Activated T-cell treated with anti-CD3 and anti-CD28 coated beads for 4 hours (primary cell): ENCODE results near the gene PLLP.
A peak's percentile ranks its signal among the peaks of the same experiment; 100 is the strongest.

Source experiments
- DNase-seq: peaks from one replicate; pipeline ENCODE4 v3.0.0-alpha.2; 2020

PLLP gene

DNA sequence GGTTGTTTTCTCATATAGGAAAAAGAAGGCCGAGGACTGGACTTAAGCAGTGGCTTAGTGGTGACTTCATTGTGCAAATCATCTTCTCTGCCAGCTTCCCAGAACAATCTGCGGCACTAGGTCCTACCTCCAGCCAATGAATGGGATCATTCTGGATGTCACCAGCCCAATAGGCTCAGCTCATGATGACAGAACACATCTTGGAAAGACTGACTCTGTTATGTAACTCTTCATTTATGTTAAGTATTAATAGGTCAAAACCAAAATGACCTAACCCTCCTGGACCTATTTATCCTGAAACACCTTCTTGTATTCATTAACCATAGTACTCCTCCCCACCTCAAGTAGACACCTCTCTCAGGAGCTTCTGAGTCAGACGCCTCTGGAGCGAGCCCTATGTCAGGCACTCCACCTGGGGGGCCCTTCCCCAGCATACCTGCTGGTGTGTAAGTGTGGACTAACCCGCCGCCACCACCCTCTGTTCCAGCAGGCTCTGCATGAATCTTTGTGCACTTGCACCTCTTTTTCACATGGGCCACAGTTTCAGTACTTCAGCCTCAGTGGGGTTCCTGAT lies 32.2 kb downstream of the PLLP start:
- DNase-seq, result no peak

- DNase-seq, result no peak
Measured at GRCh38 chr16:57251352-57251751, 33.1 kb downstream of the PLLP start.

DNA sequence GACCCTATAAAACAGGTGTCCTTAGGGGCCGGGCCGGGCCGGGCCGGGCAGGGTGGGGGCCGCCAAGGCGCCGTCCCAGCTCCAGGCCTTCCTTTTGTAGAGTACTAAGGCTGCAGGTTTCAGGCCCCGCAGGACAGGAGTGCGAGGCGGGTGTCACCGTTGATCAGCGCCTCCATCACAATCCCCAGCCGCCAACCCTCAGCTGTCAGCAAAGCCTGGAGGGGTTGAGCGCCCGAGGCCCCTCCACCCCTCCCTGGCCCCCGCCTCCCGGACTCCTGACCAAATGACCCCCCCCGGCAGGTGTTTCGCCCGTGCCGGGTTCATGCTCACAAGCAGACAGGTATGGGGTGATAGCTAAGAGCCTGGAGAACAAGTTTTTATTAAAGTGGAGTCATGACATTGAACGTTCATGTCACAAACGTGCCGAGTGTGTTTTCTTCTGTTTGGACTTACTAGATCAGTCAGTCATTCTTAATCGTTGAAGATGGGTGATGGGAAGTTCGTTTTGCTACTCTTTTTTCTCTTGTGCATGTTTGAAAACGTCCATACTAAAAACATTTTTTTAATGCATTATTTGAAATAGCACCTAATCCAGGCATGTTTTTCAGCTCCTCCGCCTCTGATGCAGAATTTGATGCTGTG lies 38.9 kb downstream of the PLLP start:
- no peak for DNase-seq

GRCh38 chr16:57244767-57245471 lies 39.6 kb downstream of the PLLP start, which contains the start of gene ARL2BP:
TSS of gene ARL2BP (plus strand) at chr16:57245259. CDS start at chr16:57245368, 109 bp downstream.
- DNase-seq, result peak; percentile 95

- no peak for DNase-seq
Measured at GRCh38 chr16:57244463-57244766, 40.1 kb downstream of the PLLP start.

- DNase-seq, result no peak
Measured at GRCh38 chr16:57242650-57243049, 41.8 kb downstream of the PLLP start.

DNA sequence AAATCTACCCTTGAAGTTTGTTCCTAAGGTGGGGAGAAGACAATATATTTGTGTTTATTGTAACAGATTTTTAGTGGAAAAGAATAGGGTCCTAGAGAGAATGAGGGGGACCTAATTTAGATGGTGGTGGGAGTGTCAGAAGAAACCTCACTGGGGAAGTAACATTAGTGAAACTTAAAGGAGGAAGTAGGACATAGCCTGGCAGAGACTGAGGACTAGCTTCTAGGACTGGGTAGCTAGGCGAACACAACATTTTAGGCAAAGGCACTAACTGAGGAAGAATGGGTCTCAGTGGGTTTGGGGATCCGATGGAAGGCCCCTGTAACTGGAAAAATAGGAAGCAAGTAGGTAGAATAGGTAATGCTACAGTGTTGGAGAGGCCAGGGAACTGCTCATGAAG lies 43.6 kb downstream of the PLLP start:
- DNase-seq, result no peak

DNA sequence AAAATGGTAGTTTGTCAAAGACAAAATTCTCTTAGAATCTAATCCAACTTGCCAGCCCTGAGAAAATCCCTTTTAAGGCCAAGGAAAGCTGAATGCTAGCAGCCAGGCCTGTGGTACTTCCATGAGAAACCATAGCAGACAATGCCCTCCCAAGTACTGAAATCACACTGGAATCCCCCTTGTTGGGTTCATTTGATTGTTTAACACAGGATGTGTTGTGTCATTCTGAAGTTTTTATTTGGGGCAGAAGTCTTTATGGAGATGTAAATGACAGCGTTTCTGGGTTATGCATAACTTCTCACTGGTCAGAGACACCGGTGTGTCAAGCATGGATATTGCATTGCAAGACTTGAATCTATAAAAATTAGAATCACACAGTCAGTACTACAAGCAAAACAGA lies 45.4 kb downstream of the PLLP start:
- DNase-seq, result no peak

GRCh38 chr16:57238682-57239081 lies 45.8 kb downstream of the PLLP start:
- DNase-seq, result no peak

- no peak for DNase-seq
Measured at GRCh38 chr16:57236022-57236350, 48.5 kb downstream of the PLLP start.

DNA sequence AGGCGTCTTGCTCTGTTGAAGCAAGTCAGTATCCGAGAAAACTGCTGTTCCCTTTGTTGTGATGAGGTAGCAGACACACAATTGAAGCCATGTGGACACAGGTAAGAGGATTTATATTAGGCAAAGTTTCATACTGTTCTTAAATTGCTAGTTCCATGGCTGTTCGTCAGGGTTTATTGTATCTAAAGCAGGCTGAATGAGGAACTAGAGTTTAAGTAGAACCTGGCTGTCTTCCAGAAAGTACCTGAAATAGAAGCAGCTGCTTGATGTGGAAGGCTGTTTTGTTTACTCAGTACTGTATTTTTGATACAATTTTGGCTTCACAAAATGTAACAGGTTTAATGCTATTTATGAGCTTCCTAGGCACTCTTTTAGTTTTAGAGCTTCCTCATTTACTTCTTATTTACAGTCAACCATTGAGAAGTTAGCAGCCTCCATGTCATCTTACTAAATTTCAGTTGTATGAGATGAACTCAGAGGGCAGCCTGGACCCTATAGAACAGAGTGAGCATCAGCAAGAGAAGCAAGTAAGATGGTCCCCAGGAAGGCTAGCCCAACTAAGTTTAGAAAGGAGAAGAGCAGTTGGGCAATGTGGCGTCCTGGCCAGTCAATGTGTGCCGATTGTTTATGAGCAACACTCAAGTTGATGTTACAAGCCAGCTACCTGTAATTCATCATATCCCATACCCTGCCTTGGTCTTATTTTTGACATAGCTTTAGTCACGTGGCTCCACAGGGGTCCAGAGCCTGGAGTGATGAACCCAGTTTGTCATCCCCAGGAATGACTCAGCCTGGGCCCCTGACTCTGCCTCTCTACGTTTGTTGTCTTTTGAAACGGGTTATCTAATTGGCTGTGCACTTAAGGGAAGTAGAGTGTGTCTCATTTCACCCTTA lies 49.1 kb downstream of the PLLP start:
- DNase-seq, result no peak

DNA sequence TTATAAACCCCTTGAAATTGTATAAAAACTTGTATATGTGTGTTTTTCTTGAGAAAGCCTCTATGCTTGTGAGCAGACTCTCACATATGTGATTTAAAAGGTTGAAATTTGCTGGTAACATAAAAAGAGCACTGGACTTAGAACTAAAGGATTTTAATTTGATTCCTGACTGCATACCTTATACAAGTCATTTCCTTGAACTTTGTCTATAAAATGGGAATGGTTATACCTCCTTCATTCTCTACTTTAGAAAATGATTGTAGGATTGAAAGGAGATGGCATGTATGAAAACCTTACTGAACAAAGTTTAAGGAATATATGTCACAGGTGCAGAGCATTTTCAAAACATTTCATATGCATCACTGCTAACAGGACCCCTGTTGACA lies 49.8 kb downstream of the PLLP start:
- DNase-seq, result no peak

GRCh38 chr16:57233944-57234706 lies 50.3 kb downstream of the PLLP start:
- no peak for DNase-seq

GRCh38 chr16:57231821-57232350 lies 52.6 kb downstream of the PLLP start:
- no peak for DNase-seq

DNA sequence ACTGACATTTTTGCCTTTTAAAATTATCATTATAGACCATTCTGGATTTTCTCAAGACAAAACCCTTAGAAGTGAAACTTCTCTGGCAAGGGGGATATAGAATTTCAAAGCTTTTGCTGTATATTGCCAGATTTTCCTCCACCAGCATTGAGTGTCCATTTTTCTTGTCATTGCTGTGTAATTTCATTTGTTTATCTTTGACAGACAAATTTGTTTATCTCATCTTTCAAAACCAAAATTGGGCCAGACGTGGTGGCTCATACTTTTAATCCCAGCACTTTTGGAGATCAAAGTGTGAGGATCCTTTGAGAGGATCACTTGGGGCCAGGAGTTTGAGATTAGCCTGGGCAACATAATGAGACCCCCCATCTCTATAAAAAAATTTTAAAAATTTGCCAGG lies 55.4 kb downstream of the PLLP start:
- DNase-seq, result no peak

GRCh38 chr16:57226701-57227621 lies 57.5 kb downstream of the PLLP start:
- no peak for DNase-seq

GRCh38 chr16:57225978-57226377 lies 58.5 kb downstream of the PLLP start:
- DNase-seq, result no peak

GRCh38 chr16:57224651-57225335 lies 59.7 kb downstream of the PLLP start:
- DNase-seq, result no peak

DNA sequence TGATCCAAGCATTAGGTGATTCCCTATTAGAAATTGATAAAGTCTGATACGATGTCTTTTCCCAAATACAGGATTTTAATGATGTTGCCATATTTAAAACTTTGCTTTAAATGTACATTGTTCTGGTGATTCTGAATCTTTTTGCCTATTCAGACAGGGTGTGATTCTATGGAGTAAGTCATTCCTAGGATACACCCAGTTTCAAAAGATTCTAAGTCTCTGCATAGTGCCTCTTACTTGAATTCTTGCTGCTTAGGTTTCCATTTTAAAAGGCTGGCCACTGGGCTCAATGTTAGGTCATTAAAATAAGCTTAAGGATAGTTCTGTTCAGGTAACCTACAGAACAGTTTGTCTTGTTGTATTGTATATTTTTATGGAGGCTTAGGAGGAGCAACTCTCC lies 61.4 kb downstream of the PLLP start:
- no peak for DNase-seq

DNA sequence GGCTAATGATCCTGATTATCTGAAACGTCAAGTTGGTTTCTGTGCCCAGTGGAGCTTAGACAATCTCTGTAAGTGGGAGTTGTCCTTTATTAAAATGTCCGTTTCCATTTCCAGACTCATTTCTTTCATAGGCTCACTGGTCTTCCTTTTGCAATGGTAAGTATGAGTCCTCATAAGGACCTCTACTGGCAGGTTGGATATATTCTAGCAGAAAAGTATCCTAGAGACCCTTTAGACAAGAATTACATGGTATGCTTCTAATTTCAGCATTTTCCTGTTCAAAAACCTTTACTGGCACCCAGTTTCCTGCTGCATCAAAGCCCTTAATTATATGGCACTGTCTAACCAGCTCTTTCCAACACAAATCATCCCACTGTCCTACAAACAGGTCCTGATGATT lies 67.5 kb downstream of the PLLP start:
- no peak for DNase-seq

GRCh38 chr16:57213462-57213861 lies 71.0 kb downstream of the PLLP start:
- no peak for DNase-seq
